ENCODE data around the gene EPG5. TPM values are rescaled to one million over a fixed set of nuclear protein-coding genes. Genes with fewer than 3 reads are reported as not detected.

The EPG5 gene
- total and polyA plus RNA-seq, 2 donors (not counting 3 experiments of a cell fraction or from before 2014, with no cell fraction given): 16.7 to 25.6 TPM

DNA sequence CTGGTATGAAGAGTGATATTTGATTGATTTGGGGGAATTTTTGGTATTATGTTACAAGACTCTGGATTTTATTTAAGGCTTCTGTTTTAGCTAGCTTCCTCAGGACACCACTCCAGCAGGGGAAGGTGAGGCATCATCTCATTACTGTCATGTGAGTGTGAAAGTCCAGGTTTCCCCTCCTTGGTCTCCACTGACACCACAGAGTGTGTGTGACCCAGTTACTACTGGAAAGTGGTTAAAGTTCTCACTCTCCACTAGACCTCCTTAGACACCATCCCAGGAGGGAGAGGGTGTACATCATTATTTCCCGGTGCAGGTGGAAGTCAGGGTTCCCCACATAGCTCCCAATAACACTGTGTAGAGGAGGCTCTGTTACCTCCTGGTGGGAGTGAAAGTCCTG, 35.8 kb upstream of the EPG5 start:
- Histone ChIP-seq H3K9me1 (replicated peaks; ENCODE audit: control insufficient read depth, extremely low read depth, insufficient read depth, low read length) (no peaks in the 10 kb centered on the region), H3K36me3 (ENCODE audit: control insufficient read depth in 2 of 2, extremely low read depth in 1 of 2, insufficient read depth in 2 of 2, low read length in 2 of 2) (no peaks in the 10 kb centered on the region), H3K4me3 (replicated peaks in 1 of 3; ENCODE audit: insufficient read depth in 1 of 3, low read depth in 1 of 3, low read length in 3 of 3) (no peak overlapping the region), H2AFZ (ENCODE audit: low read depth, low read length) (no peak overlapping the region), H3K27ac (ENCODE audit: insufficient read depth, low read depth, low read length) (no peak overlapping the region), H3K4me1 (ENCODE audit: control insufficient read depth, extremely low read depth, insufficient read depth, low read length) (no peaks in the 10 kb centered on the region), H3K9ac (replicated peaks; ENCODE audit: extremely low read depth, insufficient read depth, low read length) (no peak overlapping the region), H3K79me2 (ENCODE audit: control insufficient read depth, insufficient read depth, low read length) (no peaks in the 10 kb centered on the region), H3K9me3 (replicated peaks; ENCODE audit: control insufficient read depth, insufficient read depth, low read length) (no peaks in the 10 kb centered on the region), H3K4me2 (ENCODE audit: insufficient read depth, low read length) (no peak overlapping the region), H3K27me3 (ENCODE audit: control insufficient read depth in 2 of 2, insufficient read depth in 2 of 2, low read length in 2 of 2) (no peaks in the 10 kb centered on the region), H4K20me1 (replicated peaks; ENCODE audit: control insufficient read depth, extremely low read depth, insufficient read depth, low read length) (no peaks in the 10 kb centered on the region)
- intact Hi-C loops (cut with micrococcal nuclease): no loop called here
- TF ChIP-seq POLR2A (IDR thresholded peaks at IDR 0.05; ENCODE audit: low read depth, low read length): no peak
- TF ChIP-seq, protein P1, sequence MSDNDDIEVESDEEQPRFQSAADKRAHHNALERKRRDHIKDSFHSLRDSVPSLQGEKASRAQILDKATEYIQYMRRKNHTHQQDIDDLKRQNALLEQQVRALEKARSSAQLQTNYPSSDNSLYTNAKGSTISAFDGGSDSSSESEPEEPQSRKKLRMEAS (IDR thresholded peaks at IDR 0.05; ENCODE audit: insufficient read depth, insufficient read length): no peak
- no peak for TF ChIP-seq POLR2AphosphoS5 (IDR thresholded peaks at IDR 0.05; ENCODE audit: insufficient read depth, low read depth, low read length)
- TF ChIP-seq FOS (IDR thresholded peaks at IDR 0.05; ENCODE audit: borderline replicate concordance, insufficient read depth, low read length): no peak
- TF ChIP-seq JUN (IDR thresholded peaks at IDR 0.05; ENCODE audit: borderline replicate concordance, insufficient read depth, insufficient read length, low read depth): no peak
- TF ChIP-seq MYC (IDR thresholded peaks at IDR 0.05; ENCODE audit: low read depth, low read length): no peak
- TF ChIP-seq, protein P2, sequence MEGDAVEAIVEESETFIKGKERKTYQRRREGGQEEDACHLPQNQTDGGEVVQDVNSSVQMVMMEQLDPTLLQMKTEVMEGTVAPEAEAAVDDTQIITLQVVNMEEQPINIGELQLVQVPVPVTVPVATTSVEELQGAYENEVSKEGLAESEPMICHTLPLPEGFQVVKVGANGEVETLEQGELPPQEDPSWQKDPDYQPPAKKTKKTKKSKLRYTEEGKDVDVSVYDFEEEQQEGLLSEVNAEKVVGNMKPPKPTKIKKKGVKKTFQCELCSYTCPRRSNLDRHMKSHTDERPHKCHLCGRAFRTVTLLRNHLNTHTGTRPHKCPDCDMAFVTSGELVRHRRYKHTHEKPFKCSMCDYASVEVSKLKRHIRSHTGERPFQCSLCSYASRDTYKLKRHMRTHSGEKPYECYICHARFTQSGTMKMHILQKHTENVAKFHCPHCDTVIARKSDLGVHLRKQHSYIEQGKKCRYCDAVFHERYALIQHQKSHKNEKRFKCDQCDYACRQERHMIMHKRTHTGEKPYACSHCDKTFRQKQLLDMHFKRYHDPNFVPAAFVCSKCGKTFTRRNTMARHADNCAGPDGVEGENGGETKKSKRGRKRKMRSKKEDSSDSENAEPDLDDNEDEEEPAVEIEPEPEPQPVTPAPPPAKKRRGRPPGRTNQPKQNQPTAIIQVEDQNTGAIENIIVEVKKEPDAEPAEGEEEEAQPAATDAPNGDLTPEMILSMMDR (IDR thresholded peaks at IDR 0.05; ENCODE audit: extremely low read depth in 1 of 2, insufficient read depth in 1 of 2, low read depth in 1 of 2, low read length in 2 of 2): no peak
- TF ChIP-seq EZH2 (IDR thresholded peaks at IDR 0.05; ENCODE audit: borderline replicate concordance, low read depth, low read length, severe bottlenecking): no peak
- TF ChIP-seq GATA2 (IDR thresholded peaks at IDR 0.05; ENCODE audit: insufficient read depth, insufficient read length, low read depth, low read length): no peak
- CTCF ChIA-PET: interaction anchor here (0.8 to 0.9 kb wide), 2 partner anchors 9 to 10 kb away, joined by 3 read pairs; no protein-coding TSS in a partner anchor
- dilution Hi-C loops (cut with MboI; ENCODE audit: extremely low pct_ligation_motif_present, low sequenced_read_pairs): no loop called here
- no peak for FAIRE-seq
- no peak for DNase-seq (ENCODE audit: low read depth, low spot score)
- POLR2A ChIA-PET: no interaction called here
- BruUV-seq (replicated peaks): no TSS peak
